ENCODE results near the gene FMNL2. TPM values are rescaled to one million over a fixed set of nuclear protein-coding genes. Genes with fewer than 3 reads are reported as not detected.

FMNL2 gene
- total RNA-seq, 4 donors from 2014 or later, result 25.2 to 35.0 (median 27.4) TPM

- Histone ChIP-seq H3K4me1 (peaks cover 0 to 34% (median 4%) of the 10 kb centered on the region in 3 donors), H3K36me3 (peaks cover 0 to 17% of the 10 kb centered on the region in 2 donors), H3K27me3 (no peaks in the 10 kb centered on the region), H3K4me3 (no peak overlapping the region), H3K27ac (no peak overlapping the region), H3K9me3 (no peaks in the 10 kb centered on the region)
- 96 to 98% methylated on average over 3 to 4 of the region's 4 CpGs for WGBS, 2 donors (ENCODE audit: low coverage in 1 of 2)
- no peak for ATAC-seq
- TF ChIP-seq POLR2A (IDR thresholded peaks at IDR 0.05) (no peak), EP300 (IDR thresholded peaks at IDR 0.05) (no peak), POLR2AphosphoS5 (IDR thresholded peaks at IDR 0.05) (no peak)
- TF ChIP-seq, protein P1, sequence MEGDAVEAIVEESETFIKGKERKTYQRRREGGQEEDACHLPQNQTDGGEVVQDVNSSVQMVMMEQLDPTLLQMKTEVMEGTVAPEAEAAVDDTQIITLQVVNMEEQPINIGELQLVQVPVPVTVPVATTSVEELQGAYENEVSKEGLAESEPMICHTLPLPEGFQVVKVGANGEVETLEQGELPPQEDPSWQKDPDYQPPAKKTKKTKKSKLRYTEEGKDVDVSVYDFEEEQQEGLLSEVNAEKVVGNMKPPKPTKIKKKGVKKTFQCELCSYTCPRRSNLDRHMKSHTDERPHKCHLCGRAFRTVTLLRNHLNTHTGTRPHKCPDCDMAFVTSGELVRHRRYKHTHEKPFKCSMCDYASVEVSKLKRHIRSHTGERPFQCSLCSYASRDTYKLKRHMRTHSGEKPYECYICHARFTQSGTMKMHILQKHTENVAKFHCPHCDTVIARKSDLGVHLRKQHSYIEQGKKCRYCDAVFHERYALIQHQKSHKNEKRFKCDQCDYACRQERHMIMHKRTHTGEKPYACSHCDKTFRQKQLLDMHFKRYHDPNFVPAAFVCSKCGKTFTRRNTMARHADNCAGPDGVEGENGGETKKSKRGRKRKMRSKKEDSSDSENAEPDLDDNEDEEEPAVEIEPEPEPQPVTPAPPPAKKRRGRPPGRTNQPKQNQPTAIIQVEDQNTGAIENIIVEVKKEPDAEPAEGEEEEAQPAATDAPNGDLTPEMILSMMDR (IDR thresholded peaks at IDR 0.05), result no peak
Measured at GRCh38 chr2:152342259-152343046, 7.5 kb downstream of the FMNL2 start.

GRCh38 chr2:152343426-152343825 is 8.5 kb downstream of the FMNL2 start:
- no peak for ATAC-seq
- TF ChIP-seq, protein P1 (IDR thresholded peaks at IDR 0.05), result no peak
- TF ChIP-seq EP300 (IDR thresholded peaks at IDR 0.05) (no peak), POLR2A (IDR thresholded peaks at IDR 0.05) (no peak), POLR2AphosphoS5 (IDR thresholded peaks at IDR 0.05) (no peak)
- no peak overlapping the region for H3K27ac ChIP-seq
- H3K4me1 ChIP-seq, result peaks cover 0 to 25% (median 4%) of the 10 kb centered on the region in 3 donors
- H3K27me3 ChIP-seq, result no peaks in the 10 kb centered on the region
- no peak overlapping the region for H3K4me3 ChIP-seq
- H3K36me3 ChIP-seq, result peaks cover 0 to 17% of the 10 kb centered on the region in 2 donors
- 81 to 100% methylated on average over 1 to 4 of the region's 4 CpGs for WGBS, 2 donors (ENCODE audit: low coverage in 1 of 2)
- no peaks in the 10 kb centered on the region for H3K9me3 ChIP-seq

- Histone ChIP-seq H3K27me3 (no peaks in the 10 kb centered on the region), H3K4me3 (no peak overlapping the region), H3K36me3 (peaks cover 0 to 17% of the 10 kb centered on the region in 2 donors), H3K27ac (no peak overlapping the region), H3K9me3 (no peaks in the 10 kb centered on the region), H3K4me1 (peaks cover 0 to 16% (median 2%) of the 10 kb centered on the region in 3 donors)
- TF ChIP-seq POLR2A (IDR thresholded peaks at IDR 0.05) (no peak), POLR2AphosphoS5 (IDR thresholded peaks at IDR 0.05) (no peak), EP300 (IDR thresholded peaks at IDR 0.05) (no peak)
- TF ChIP-seq, protein P1 (IDR thresholded peaks at IDR 0.05), result no peak
- ATAC-seq, result no peak
Measured at GRCh38 chr2:152344579-152345195, 9.7 kb downstream of the FMNL2 start.

DNA sequence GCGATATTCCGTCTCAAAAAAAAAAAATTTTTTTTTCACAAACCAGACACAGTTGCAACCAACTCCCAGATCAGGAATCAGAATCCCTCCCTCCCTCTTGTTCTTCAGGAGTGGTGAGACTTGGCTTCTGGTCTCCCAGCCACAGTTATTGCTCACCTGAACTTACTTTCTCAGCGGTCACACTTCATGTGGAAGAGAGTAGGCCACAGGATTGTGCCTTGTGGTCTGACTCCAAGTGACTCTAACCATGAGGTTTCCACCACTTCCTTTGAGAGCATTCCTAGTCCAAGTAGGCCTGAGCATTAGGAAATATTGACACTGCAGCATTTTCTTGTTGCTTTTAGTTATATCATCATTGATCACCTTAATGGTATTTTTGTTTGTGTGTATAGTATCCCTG is 12.1 kb downstream of the FMNL2 start:
- Histone ChIP-seq H3K4me3 (no peak overlapping the region), H3K36me3 (peaks cover 0 to 17% of the 10 kb centered on the region in 2 donors), H3K4me1 (no peaks in the 10 kb centered on the region), H3K9me3 (no peaks in the 10 kb centered on the region), H3K27ac (no peak overlapping the region), H3K27me3 (no peaks in the 10 kb centered on the region)
- WGBS, 2 donors (ENCODE audit: low coverage in 1 of 2), result 97% methylated on average over 3 of the region's 3 CpGs; no CpG with 5 or more reads in 1 of the 2 donors
- no peak for ATAC-seq
- TF ChIP-seq POLR2AphosphoS5 (IDR thresholded peaks at IDR 0.05) (no peak), EP300 (IDR thresholded peaks at IDR 0.05) (no peak), POLR2A (IDR thresholded peaks at IDR 0.05) (no peak)
- TF ChIP-seq, protein P1 (IDR thresholded peaks at IDR 0.05), result no peak
